Right lobe of liver (tissue), 6 donors: ENCODE results near the gene FHIT. TPM values are rescaled to one million over a fixed set of nuclear protein-coding genes. Genes with fewer than 3 reads are reported as not detected.

Experiments
- ATAC-seq, 4 donors: fragments of 200-7000 bp; cut with Tn5 transposase; one replicate each; pipeline ENCODE4 v1.9.1; 2020; ENCODE audit warnings: mild to moderate bottlenecking in 4 of 4, moderate library complexity in 4 of 4
- DNase-seq, 3 donors: peaks; one replicate each; pipeline ENCODE4 v3.0.0-alpha.2; 2020
- H3K27ac ChIP-seq, 3 donors: fragments of 200-600 bp; one replicate each; pipeline ENCODE4 v1.8.0; 2022
- H3K27me3 ChIP-seq, 2 donors: fragments of 200-600 bp; one replicate each; pipeline ENCODE4 v1.8.0; 2022
- H3K36me3 ChIP-seq, 4 donors: fragments of 200-600 bp; sonication (generic) in 1 of 4; one replicate each; pipeline versions ENCODE4 v1.5.1 to v1.8.0; 2017 to 2022; ENCODE audit warnings: control low read depth in 1 of 4
- H3K4me1 ChIP-seq, 4 donors: fragments of 200-600 bp; sonication (generic) in 1 of 4; one replicate each; pipeline versions ENCODE4 v1.5.1 to v1.8.0; 2017 to 2022; ENCODE audit warnings: control low read depth in 1 of 4
- H3K4me3 ChIP-seq, 3 donors: fragments of 200-600 bp; one replicate each; pipeline ENCODE4 v1.8.0; 2022
- H3K9me3 ChIP-seq, 4 donors: fragments of 200-600 bp; sonication (generic) in 1 of 4; one replicate each; pipeline versions ENCODE4 v1.5.1 to v1.8.0; 2017 to 2022; ENCODE audit warnings: control low read depth in 1 of 4
- POLR2A ChIP-seq: fragments of 450-650 bp; IDR thresholded peaks from one replicate; pipeline ENCODE4 v1.6.1; 2017; ENCODE audit warnings: antibody characterized with exemption, mild to moderate bottlenecking
- WGBS: methylation state at CpG from one replicate; pipeline ENCODE4 v1.1.6; 2018; ENCODE audit warnings: low coverage, low lambda C conversion rate; ENCODE audit not compliant: insufficient coverage; ENCODE audit errors: missing lambda C conversion rate; 5-methylcytosine and 5-hydroxymethylcytosine counted together
- intact Hi-C, 2 donors: fragments of 100-400 bp; cut with DNase I; formaldehyde crosslinking; loops; one replicate each; pipeline versions ENCODE4 v1.11.2 to v1.14.1; 2022
- total RNA-seq, 6 experiments: library from RNA; depleted of rRNA in 2 of 6; stranded (reverse); fragments of >200 nt in 2 of 6; fragmentation: NEBNext Ultra II Directional in 3 of 6; extraction: Animal tissue kit (Norgen Biotek cat#: 25700) in 3 of 6; gene quantifications; one replicate each; pipeline versions ENCODE4 v1.1.0 to v1.2.4, GENCODE V29; 2016 to 2023
- TF ChIP-seq, protein P1 (sequence below), 4 donors: fragments of 200-600 bp in 3 of 4; fragments of 450-650 bp in 1 of 4; IDR thresholded peaks; one replicate each; pipeline versions ENCODE4 v1.5.1 to v1.8.0; 2016 to 2022; ENCODE audit warnings: antibody characterized with exemption in 4 of 4, mild to moderate bottlenecking in 2 of 4
- donor health status: DM: no; HTN: yes; CAD: no.
- donor health status: DM: no; HTN: no; CAD: no.
- donor health status: DM: no; HTN: no; CAD: no.
- donor health status: DM: no; HTN: yes; CAD: no.
- donor health status: DM: no; HTN: yes; CAD: no.

Gene FHIT
- total RNA-seq, 6 experiments from 2014 or later = 6.6 to 11.2 (median 8.0) TPM

DNA sequence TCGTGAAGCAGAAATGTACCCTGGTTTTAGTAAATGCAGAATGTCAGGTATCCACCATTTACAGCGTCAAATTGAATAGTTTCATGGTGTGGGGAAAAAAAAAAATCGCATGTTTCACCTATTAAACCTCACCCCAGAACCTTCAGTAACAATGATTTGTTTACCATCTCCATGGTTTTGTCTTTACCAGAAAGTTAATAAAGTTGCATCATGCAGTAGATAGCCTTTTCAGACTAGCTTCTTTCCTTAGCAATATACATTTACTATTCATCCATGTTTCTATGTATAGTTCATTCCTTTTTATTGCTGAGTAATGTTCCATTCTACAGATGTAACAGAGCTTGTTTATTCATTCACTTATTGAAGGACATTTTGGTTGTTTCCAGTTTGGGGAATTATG lies 1066.1 kb downstream of the FHIT start:
- intact Hi-C loops = no loop called here
- Histone ChIP-seq H3K27me3 (no peaks in the 10 kb centered on the region), H3K4me3 (no peak overlapping the region), H3K27ac (no peak overlapping the region), H3K9me3 (no peaks in the 10 kb centered on the region), H3K36me3 (no peaks in the 10 kb centered on the region), H3K4me1 (no peaks in the 10 kb centered on the region)
- TF ChIP-seq, protein P1, sequence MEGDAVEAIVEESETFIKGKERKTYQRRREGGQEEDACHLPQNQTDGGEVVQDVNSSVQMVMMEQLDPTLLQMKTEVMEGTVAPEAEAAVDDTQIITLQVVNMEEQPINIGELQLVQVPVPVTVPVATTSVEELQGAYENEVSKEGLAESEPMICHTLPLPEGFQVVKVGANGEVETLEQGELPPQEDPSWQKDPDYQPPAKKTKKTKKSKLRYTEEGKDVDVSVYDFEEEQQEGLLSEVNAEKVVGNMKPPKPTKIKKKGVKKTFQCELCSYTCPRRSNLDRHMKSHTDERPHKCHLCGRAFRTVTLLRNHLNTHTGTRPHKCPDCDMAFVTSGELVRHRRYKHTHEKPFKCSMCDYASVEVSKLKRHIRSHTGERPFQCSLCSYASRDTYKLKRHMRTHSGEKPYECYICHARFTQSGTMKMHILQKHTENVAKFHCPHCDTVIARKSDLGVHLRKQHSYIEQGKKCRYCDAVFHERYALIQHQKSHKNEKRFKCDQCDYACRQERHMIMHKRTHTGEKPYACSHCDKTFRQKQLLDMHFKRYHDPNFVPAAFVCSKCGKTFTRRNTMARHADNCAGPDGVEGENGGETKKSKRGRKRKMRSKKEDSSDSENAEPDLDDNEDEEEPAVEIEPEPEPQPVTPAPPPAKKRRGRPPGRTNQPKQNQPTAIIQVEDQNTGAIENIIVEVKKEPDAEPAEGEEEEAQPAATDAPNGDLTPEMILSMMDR (IDR thresholded peaks at IDR 0.05) = no peak
- TF ChIP-seq POLR2A = no peak
- DNase-seq = no peak
- 91% methylated on average over 3 of the region's 3 CpGs for WGBS
- no peak for ATAC-seq

DNA sequence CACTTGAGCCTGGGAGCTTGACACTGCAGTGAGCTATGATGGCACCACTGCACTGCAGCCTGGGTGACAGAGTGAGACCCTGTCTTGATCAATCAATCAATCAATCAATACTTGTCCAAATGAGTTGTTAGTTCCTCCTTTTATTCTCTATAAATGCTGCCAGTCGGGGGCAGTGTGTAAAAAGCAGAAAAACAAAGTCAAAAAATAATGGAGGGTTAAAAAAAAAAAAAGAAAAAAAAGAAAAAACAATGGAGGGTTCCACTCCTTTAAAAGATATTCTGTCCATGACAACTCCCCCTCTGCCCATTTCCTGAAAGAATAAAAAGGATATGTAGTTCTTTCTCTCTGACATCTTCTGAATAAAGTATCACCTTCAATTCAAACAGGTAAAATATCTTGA lies 1068.6 kb downstream of the FHIT start:
- ATAC-seq = no peak
- 67% methylated on average over 1 of the region's 1 CpG for WGBS

DNA sequence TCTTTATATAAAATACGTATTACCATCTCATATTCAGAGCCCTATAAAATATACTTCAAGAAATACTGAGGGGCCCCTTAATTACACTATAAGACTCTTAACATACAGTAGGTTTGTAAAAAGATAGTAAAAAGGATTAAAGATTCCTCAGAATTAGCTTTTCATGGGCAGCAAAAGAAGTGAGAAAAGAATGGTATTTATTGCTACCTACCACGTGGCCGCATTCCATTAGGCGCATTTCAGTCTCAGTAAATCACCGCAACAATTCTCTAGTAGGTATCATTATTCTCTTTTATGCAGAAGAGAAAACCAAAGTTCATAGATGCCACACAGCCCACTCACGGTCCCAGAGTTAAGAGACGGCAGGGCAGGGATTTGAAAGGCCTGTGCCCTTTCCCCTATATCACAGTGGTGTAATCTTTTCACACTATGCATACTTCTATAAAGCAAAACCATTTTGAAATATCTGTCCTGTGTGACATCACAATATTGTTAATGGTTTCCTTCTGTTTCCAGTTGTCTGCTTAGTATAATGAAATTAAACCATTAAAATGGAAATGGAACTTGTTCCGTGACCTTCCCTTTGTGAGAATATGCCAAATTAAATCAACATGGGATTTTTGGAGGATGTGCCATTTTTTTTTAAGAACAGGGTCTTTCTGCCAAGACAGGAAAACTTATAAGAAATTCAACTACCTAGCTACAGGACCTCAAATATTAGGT lies 1072.2 kb downstream of the FHIT start:
- no peak for ATAC-seq
- Histone ChIP-seq H3K4me3 (no peak overlapping the region), H3K4me1 (no peaks in the 10 kb centered on the region), H3K27ac (no peak overlapping the region), H3K36me3 (no peaks in the 10 kb centered on the region), H3K27me3 (no peaks in the 10 kb centered on the region), H3K9me3 (no peaks in the 10 kb centered on the region)
- WGBS = 94% methylated on average over 7 of the region's 8 CpGs
- intact Hi-C loops = no loop called here
- TF ChIP-seq, protein P1 (IDR thresholded peaks at IDR 0.05) = no peak
- TF ChIP-seq POLR2A = no peak
- no peak for DNase-seq

More for the DNA sequence above, 1068.6 kb downstream of the FHIT start:
- no peaks in the 10 kb centered on the region for H3K4me1 ChIP-seq
- H3K9me3 ChIP-seq = no peaks in the 10 kb centered on the region
- no peaks in the 10 kb centered on the region for H3K27me3 ChIP-seq
- DNase-seq = no peak
- H3K27ac ChIP-seq = no peak overlapping the region
- TF ChIP-seq, protein P1 (IDR thresholded peaks at IDR 0.05) = no peak
- TF ChIP-seq POLR2A = no peak
- H3K4me3 ChIP-seq = no peak overlapping the region
- intact Hi-C loops = no loop called here
- H3K36me3 ChIP-seq = no peaks in the 10 kb centered on the region

DNA sequence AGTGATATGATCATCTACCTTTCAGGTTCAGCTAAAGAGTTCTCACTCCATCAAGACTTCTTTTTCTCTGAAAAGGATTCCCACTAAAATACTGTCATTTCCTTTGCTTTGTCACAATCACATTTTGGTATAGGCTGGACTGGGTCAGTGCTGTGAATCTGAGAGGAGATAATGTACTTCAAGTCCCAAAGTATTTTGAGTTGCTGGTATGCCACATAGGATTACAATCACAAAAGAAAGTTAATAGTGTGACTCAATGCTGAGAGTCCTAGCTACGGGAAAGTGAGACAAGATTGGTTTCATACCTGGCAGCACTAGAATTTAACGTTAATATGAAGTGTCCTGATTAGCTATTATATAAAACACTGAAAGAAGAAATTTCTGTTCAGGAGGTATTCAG lies 1073.5 kb downstream of the FHIT start:
- DNase-seq (no peak), ATAC-seq (no peak)
- H3K9me3 ChIP-seq = no peaks in the 10 kb centered on the region
- H3K36me3 ChIP-seq = no peaks in the 10 kb centered on the region
- WGBS = 86% methylated on average over 2 of the region's 2 CpGs
- intact Hi-C loops = no loop called here
- H3K4me1 ChIP-seq = no peaks in the 10 kb centered on the region
- TF ChIP-seq, protein P1 (IDR thresholded peaks at IDR 0.05) = no peak
- no peak for TF ChIP-seq POLR2A
- no peak overlapping the region for H3K4me3 ChIP-seq
- no peak overlapping the region for H3K27ac ChIP-seq
- no peaks in the 10 kb centered on the region for H3K27me3 ChIP-seq
